ENCODE results near the gene HBG2.
"Not testable (repeated sequence)": the region's sequence is repeated elsewhere in the genome, so short reads cannot be mapped to it uniquely, and the experiment has no call there.

Gene HBG2

DNA sequence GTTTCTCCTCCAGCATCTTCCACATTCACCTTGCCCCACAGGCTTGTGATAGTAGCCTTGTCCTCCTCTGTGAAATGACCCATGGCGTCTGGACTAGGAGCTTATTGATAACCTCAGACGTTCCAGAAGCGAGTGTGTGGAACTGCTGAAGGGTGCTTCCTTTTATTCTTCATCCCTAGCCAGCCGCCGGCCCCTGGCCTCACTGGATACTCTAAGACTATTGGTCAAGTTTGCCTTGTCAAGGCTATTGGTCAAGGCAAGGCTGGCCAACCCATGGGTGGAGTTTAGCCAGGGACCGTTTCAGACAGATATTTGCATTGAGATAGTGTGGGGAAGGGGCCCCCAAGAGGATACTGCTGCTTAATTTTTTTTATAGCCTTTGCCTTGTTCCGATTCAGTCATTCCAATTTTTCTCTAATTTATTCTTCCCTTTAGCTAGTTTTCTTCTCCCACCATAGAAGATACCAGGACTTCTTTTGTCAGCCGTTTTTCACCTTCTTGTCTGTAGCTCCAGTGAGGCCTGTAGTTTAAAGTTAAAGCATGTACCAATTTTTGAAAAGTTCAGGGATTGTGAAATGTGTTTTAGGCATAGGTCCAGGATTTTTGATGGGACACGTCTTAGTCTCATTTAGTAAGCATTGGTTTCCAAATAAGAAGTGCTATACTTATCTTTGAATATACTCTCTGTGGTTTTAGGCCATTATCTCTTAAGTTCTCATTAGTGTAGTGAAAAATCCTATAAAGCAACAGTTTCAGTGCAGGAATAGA is at the start of gene HBG2:
TSS of gene HBG2 (minus strand) at position 136 of the 768 bp plus-strand sequence. CDS start at position 83, 53 bp downstream.
- not testable (repeated sequence) for DNase-seq (ENCODE audit: low read depth in 2 of 2)

GRCh38 chr11:5304046-5304445 is 49.5 kb upstream of the HBG2 start:
- no peak for DNase-seq (ENCODE audit: low read depth in 2 of 2)

DNA sequence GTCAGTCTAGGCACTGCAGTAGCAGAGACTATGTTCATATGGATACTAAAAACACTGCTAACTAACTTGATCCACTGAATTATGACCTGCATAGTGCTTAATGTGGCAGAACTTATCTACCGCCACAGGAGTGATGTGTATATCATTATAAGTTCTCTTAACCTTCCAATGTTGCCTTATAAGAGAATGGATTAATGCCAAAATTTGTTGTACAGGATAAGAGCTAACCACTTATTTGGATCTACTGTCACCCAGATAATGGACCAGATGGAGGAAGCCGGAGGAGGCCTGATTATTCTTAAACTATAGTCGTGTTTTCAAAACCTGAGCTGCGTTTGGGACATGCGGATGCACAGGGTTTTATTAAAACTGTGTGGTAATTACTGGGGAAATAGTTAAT is 49.0 kb upstream of the HBG2 start:
- DNase-seq (ENCODE audit: low read depth in 2 of 2): no peak

- DNase-seq (ENCODE audit: low read depth in 2 of 2): no peak
These were observed 47.3 kb upstream of the HBG2 start, which contains the start of gene OR51B4 for GRCh38 chr11:5301846-5302245. TSS of gene OR51B4 (minus strand) at chr11:5301946. CDS start at chr11:5301946, 0 bp downstream.

- no peak for DNase-seq (ENCODE audit: low read depth in 2 of 2)
These were observed 45.7 kb upstream of the HBG2 start for GRCh38 chr11:5300251-5300650.

DNA sequence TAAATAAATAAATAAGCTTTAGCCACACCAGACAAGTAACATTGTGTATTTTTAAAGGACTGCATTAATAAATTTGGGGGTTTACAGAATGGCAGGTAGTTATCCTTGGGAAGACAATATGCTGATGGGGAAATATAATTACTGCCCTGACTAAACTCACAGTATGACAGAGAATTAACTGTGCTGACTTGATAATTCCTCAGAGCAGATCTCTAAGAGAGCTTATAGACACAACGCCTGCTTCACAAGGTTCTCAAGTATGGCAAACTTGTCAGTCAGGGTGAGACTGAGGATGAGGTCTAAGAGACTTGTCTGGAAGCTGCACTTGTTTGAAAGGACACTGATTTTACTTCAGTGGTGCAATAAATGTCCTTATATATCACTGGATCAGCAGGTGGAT is 43.9 kb upstream of the HBG2 start:
- DNase-seq (ENCODE audit: low read depth in 2 of 2): no peak

- DNase-seq (ENCODE audit: low read depth in 2 of 2): no peak
These were observed 43.2 kb upstream of the HBG2 start for GRCh38 chr11:5297721-5298323.

DNA sequence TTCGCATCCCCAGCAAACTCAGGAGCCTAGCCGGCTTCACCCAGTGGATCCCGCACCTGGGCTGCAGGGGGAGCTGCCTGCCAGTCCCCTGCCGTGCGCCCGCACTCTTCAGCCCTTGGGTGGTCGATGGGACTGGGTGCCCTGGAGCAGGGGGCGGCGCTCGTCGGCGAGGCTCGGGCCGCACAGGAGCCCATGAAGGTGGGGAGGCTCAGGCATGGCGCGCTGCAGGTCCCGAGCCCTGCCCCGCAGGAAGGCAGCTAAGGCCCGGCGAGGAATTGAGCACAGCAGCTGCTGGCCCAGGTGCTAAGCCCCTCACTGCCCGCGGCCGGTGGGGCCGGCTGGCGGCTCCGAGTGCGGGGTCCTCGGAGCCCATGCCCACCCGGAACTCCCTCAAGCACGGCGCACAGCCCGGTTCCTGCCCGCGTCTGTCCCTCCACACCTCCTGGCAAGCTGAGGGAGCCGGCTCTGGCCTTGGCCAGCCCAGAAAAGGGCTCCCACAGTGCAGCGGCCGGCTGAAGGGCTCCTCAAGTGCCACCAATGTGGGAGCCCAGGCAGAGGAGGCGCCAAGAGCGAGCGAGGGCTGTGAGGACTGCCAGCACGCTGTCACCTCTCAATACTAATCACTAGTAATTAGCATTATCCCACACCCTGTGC is 39.9 kb upstream of the HBG2 start:
- not testable (repeated sequence) for DNase-seq (ENCODE audit: low read depth in 2 of 2)

- DNase-seq (ENCODE audit: low read depth in 2 of 2): no peak
These were observed 38.4 kb upstream of the HBG2 start for GRCh38 chr11:5293028-5293427.

- DNase-seq (ENCODE audit: low read depth in 2 of 2): no peak
These were observed 36.7 kb upstream of the HBG2 start for GRCh38 chr11:5291207-5291838.

- no peak for DNase-seq (ENCODE audit: low read depth in 2 of 2)
These were observed 35.5 kb upstream of the HBG2 start for GRCh38 chr11:5290106-5290505.

DNA sequence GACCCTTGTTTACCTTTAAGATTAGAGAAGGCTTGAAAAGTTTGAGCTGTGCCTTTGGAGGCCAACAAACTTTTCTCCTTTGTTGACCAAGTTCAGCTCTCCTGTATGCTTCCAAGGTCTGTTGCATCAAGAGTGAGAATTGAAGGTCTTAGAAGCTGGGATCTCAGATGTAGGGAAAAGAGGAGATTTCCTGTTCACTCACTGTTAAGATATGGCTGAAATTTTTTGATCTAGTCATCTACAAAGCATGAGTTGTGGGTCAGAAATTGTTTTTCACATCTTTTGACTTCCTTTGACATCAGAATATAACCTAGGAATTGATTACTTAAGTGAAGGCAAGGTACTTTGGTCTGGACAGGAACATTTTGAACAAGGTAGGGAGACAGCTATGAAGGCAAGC is 35.1 kb upstream of the HBG2 start:
- no peak for DNase-seq (ENCODE audit: low read depth in 2 of 2)

DNA sequence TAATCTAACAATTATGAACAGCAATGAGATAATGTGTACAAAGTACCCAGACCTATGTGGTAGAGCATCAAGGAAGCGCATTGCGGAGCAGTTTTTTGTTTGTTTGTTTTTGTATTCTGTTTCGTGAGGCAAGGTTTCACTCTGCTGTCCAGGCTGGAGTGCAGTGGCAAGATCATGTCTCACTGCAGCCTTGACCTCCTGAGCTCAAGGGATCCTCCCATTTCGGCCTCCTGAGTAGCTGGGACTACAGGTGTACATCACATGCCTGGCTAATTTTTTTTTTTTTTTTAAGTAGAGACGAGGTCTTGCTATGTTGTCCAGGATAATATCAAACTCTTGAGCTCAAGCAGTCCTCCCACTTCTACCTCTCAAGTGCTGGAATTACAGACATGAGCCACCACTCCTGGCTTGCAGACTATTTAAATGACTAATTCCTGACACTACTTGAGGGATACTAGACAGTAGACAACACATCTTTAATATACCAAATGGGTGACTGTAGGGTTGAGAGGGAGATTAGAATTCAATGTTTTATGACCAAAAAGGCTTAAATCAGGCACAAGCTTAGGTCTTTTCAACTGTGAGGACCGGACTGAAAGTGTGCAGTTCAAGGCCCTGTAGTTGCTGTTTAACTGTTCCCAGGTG is 34.4 kb upstream of the HBG2 start:
- DNase-seq (ENCODE audit: low read depth in 2 of 2): no peak

DNA sequence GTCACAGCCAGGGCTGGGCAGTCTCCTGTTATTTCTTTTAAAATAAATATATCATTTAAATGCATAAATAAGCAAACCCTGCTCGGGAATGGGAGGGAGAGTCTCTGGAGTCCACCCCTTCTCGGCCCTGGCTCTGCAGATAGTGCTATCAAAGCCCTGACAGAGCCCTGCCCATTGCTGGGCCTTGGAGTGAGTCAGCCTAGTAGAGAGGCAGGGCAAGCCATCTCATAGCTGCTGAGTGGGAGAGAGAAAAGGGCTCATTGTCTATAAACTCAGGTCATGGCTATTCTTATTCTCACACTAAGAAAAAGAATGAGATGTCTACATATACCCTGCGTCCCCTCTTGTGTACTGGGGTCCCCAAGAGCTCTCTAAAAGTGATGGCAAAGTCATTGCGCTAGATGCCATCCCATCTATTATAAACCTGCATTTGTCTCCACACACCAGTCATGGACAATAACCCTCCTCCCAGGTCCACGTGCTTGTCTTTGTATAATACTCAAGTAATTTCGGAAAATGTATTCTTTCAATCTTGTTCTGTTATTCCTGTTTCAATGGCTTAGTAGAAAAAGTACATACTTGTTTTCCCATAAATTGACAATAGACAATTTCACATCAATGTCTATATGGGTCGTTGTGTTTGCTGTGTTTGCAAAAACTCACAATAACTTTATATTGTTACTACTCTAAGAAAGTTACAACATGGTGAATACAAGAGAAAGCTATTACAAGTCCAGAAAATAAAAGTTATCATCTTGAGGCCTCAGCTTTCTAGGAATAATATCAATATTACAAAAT is 33.7 kb upstream of the HBG2 start:
- DNase-seq (ENCODE audit: low read depth in 2 of 2): no peak

DNA sequence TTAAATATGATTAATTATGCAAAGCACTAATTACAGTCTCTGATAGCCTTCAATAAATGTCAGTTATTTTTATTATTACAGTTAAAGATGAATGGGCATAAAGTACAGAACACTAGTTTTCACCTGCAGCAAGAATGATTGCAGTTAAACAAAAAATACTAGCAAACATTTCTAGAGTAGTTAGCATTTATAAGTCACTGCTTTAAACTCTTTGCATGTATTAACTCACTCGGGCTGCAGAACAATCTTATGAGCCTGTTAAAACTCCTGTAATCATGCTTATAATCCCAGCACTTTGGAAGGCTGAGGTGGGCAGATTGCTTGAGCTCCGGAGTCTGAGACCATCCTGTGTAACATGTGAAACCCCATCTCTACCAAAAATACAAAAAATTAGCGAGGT is 32.3 kb upstream of the HBG2 start:
- no peak for DNase-seq (ENCODE audit: low read depth in 2 of 2)

DNA sequence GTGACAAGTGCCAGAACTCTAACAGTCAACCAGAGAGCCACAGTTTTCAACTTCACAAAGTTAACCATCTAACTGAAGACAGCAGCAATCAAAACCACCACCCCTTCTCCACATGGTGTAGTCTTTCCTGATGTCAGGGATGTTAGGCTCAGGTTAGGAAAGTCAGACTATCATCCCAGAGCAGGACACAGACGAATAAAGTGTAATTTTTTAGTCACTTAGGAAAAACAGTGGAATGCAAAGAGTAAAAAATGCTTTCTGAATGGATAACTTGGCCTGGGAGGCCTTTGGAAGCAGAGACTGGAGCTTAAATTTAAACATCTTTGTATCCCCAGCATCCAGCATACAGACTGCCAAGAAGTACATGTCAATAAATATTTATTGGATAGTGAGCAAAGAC is 31.8 kb upstream of the HBG2 start:
- DNase-seq (ENCODE audit: low read depth in 2 of 2): no peak

DNA sequence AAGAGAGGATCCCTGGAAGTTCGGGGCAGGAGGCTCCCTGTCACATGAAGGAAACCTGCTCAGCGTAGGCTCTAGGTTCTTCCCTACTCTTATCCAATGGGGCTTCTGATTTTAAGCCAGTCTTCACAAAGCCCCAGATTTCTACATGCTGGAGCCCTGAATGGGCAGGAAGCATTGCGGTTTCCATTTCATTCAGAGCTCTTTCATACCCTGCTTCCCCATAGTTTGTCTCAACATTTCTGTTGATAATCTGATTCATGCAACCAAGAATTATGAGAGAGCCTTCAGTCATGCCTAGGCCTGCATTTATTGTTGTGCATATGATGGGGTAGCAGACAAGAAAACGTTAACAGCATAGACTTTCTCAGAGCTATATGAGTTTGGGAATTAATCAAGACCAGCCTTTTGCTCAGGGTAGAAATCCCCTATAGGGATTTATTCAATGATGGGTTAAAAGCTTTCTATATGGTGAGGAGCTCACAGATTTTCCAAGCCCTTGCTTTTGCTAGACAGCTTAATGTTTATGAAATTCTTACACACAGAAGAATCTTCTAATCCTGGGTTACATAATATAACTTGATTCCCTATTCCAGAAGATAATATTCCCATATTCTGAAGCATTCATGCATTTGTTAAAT is 31.2 kb upstream of the HBG2 start:
- DNase-seq (ENCODE audit: low read depth in 2 of 2): no peak

DNA sequence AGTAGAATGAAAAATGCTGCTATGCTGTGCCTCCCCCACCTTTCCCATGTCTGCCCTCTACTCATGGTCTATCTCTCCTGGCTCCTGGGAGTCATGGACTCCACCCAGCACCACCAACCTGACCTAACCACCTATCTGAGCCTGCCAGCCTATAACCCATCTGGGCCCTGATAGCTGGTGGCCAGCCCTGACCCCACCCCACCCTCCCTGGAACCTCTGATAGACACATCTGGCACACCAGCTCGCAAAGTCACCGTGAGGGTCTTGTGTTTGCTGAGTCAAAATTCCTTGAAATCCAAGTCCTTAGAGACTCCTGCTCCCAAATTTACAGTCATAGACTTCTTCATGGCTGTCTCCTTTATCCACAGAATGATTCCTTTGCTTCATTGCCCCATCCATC is 30.1 kb upstream of the HBG2 start:
- DNase-seq (ENCODE audit: low read depth in 2 of 2): no peak

DNA sequence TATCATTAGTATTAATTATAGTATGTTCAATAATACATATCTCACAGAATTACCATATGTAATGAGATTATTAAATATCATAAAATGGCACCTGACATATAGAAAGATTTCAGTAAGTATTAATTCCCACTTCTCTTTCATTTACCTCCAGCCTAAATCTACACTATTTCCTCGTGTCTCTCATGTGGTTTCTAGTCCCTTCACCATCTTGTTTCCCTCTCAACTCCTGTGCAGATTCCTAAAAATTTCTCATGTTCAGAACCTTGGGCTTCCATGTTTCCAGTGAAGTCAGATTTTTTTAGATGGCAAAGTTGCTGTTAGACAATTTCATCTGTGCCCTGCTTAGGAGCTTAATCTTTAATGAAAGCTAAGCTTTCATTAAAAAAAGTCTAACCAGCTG is 29.3 kb upstream of the HBG2 start:
- no peak for DNase-seq (ENCODE audit: low read depth in 2 of 2)

DNA sequence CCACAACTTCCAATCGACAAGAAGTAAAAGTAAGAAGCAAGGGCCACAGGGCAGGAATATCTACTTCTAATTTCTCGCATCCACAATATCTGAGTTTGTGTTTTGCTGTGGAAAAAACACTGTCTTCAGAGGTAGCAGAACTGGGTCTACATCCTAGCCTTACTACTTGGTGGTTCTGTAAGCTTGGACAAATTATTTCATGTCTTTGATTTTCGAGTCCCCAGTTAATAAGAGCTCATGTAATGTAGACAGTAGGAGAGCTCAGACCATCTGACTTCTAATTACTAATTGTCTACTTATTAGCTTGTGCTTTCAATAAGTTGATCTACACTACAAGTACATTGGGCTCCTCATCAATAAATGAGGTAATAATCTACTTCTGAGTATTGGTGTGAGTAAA is 28.5 kb upstream of the HBG2 start:
- no peak for DNase-seq (ENCODE audit: low read depth in 2 of 2)

DNA sequence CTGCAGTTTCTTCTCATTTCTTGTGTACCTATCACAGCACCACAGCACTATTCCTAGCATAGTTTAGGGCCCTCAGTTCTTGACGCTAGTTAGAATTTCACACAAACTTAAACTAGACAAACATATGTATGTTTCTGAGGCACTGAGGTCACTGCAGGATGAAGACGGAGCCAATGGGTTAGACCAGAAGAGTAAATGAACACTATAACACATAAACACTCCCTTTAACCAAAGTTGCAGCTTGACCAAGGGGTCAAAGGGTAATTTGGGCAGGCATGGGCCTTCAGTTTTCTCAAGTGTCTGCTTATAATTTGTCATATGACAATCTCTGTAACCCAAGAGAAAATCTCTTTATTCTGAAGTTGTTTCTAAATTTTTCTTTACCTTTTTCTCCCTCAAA is 28.0 kb upstream of the HBG2 start:
- no peak for DNase-seq (ENCODE audit: low read depth in 2 of 2)

All from stimulated activated CD8-positive, alpha-beta memory T cell treated with anti-CD3 and anti-CD28 coated beads, Interleukin-2, amount 100 ng/mL, for 1 hour (primary cell).